Nephron progenitor cell (in vitro differentiated cells): Measurements from ENCODE around the gene ERLEC1.

ENCODE experiments used
- DNase-seq: peaks from one replicate; pipeline ENCODE4 v3.0.0; 2021
- H3K27ac Mint-ChIP-seq: 2 replicates; pipeline ENCODE4 v1.8.0; 2021; ENCODE audit warnings: mild to moderate bottlenecking, moderate library complexity, mixed read lengths
- H3K27me3 Mint-ChIP-seq: 2 replicates; pipeline ENCODE4 v1.8.0; 2021; ENCODE audit warnings: mild to moderate bottlenecking, low read depth, mixed read lengths; ENCODE audit not compliant: poor library complexity
- H3K36me3 Mint-ChIP-seq: 2 replicates; pipeline ENCODE4 v1.8.0; 2021; ENCODE audit warnings: low read depth, mixed read lengths
- H3K4me1 Mint-ChIP-seq: 2 replicates; pipeline ENCODE4 v1.8.0; 2021; ENCODE audit warnings: mixed read lengths
- H3K4me3 Mint-ChIP-seq: 2 replicates; pipeline ENCODE4 v1.8.0; 2021; ENCODE audit warnings: mild to moderate bottlenecking, moderate library complexity, mixed read lengths
- H3K9me3 Mint-ChIP-seq: 2 replicates; pipeline ENCODE4 v1.8.0; 2021; ENCODE audit warnings: mild to moderate bottlenecking, moderate library complexity, mixed read lengths
- TF ChIP-seq, protein P1 (sequence below): fragments of 200-600 bp; sonication (generic); IDR thresholded peaks from 2 replicates; pipeline ENCODE4 v1.5.0; 2021; ENCODE audit warnings: antibody characterized with exemption

Gene ERLEC1

DNA sequence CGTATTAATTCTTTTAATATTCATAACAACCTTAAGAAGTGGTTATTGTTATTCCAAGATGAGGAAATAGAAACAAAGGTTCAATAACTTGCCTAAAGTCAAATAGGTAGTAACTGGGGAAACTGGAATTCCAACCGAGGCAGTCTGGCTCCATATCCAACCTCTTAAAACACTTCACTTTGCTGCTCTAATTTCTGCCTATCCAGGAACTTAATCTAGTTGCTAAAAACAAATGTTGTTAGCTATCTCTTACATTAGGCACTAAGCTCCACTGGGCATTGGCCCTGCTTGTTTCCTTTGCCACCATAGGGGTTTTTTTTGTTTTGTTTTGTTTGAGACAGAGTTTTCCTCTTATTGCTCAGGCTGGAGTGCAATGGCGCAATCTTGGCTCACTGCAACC is 24.8 kb downstream of the ERLEC1 start:
- DNase-seq = no peak
- Mint-ChIP-seq H3K36me3 (peaks cover 62% of the 10 kb centered on the region), H3K27me3 (no peaks in the 10 kb centered on the region), H3K27ac (no peak overlapping the region), H3K4me1 (no peaks in the 10 kb centered on the region), H3K4me3 (no peak overlapping the region), H3K9me3 (no peaks in the 10 kb centered on the region)
- TF ChIP-seq, protein P1, sequence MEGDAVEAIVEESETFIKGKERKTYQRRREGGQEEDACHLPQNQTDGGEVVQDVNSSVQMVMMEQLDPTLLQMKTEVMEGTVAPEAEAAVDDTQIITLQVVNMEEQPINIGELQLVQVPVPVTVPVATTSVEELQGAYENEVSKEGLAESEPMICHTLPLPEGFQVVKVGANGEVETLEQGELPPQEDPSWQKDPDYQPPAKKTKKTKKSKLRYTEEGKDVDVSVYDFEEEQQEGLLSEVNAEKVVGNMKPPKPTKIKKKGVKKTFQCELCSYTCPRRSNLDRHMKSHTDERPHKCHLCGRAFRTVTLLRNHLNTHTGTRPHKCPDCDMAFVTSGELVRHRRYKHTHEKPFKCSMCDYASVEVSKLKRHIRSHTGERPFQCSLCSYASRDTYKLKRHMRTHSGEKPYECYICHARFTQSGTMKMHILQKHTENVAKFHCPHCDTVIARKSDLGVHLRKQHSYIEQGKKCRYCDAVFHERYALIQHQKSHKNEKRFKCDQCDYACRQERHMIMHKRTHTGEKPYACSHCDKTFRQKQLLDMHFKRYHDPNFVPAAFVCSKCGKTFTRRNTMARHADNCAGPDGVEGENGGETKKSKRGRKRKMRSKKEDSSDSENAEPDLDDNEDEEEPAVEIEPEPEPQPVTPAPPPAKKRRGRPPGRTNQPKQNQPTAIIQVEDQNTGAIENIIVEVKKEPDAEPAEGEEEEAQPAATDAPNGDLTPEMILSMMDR = no peak

DNA sequence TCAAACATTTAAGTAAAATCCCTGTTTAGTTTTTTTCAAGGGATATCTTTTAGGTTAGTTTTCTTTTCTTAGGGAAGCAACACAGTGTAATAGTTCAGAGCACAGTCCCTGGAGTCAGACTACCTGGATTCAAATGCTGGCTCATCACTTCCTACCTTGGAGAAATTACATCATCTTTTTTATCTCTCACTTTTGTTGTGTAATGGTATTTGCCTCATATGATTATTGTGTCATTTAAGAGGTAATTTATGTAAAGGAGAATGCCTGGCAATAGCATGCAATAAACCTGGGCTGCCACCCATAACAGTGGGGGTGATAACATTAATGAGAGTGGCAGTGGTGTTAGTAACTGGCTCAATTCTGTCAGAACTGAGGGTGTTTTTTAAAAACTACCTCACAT is 26.3 kb downstream of the ERLEC1 start:
- DNase-seq = no peak
- TF ChIP-seq, protein P1 = no peak
- peaks cover 66% of the 10 kb centered on the region for H3K36me3 Mint-ChIP-seq
- H3K9me3 Mint-ChIP-seq = no peaks in the 10 kb centered on the region
- peak overlapping the region; percentile 64 for H3K27ac Mint-ChIP-seq
- no peak overlapping the region for H3K4me3 Mint-ChIP-seq
- H3K27me3 Mint-ChIP-seq = no peaks in the 10 kb centered on the region
- no peaks in the 10 kb centered on the region for H3K4me1 Mint-ChIP-seq

DNA sequence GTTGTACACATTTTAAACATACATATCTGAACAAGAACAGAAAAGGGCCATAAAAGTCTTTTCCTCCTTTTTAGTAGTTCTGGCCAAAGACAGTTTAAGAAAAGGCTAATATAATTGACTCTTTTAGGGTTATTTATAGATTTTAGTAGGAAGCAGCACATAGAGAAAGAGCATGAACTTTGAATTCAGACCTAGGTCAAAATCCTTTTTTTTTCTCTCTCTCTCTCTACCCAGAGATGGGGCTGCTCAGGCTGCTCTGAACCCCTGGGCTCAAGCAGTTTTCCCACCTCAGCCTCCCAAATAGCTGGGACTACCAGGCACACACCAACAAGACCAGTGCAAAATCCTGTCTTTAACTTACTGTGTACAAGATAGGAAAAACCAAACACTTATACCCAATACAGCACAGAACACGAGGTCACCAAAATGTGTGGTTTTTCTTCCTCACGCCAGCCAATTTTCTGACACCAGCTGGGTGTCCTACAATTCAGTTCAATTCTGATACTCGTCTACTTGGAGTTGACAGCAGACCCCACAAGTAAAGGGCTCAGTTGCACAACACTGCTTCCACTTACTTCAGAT is 32.1 kb downstream of the ERLEC1 start:
- H3K4me1 Mint-ChIP-seq = peaks cover 20% of the 10 kb centered on the region
- H3K9me3 Mint-ChIP-seq = no peaks in the 10 kb centered on the region

DNA sequence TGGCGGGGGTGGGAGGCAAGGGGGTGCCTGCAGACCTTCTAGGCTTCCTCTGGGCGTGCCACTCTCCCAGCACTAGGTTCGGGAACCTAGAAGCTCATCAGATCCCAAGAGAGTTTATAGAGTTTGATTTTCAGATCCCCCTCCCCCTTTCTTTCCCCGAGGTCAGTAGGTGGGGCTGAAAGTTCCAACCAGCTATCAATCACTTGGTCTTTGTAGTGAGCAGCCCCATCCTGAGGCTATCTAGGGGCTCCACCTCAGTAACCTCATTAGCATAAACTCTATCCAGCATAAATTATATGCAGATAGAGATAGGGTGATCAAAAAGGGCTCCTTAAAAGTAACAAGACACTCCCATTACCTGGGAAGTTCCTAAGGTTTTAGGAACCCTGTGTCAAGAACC is 32.8 kb downstream of the ERLEC1 start:
- Mint-ChIP-seq H3K9me3 (no peaks in the 10 kb centered on the region), H3K27ac (no peak overlapping the region), H3K36me3 (peaks cover 38% of the 10 kb centered on the region), H3K4me3 (no peak overlapping the region), H3K27me3 (no peaks in the 10 kb centered on the region), H3K4me1 (peaks cover 20% of the 10 kb centered on the region)
- TF ChIP-seq, protein P1 = no peak
- DNase-seq = no peak

More for the DNA sequence above, 32.1 kb downstream of the ERLEC1 start:
- DNase-seq = no peak
- TF ChIP-seq, protein P1 = no peak
- H3K36me3 Mint-ChIP-seq = peaks cover 45% of the 10 kb centered on the region
- no peak overlapping the region for H3K4me3 Mint-ChIP-seq
- H3K27ac Mint-ChIP-seq = peak overlapping the region; percentile 88
- H3K27me3 Mint-ChIP-seq = no peaks in the 10 kb centered on the region

DNA sequence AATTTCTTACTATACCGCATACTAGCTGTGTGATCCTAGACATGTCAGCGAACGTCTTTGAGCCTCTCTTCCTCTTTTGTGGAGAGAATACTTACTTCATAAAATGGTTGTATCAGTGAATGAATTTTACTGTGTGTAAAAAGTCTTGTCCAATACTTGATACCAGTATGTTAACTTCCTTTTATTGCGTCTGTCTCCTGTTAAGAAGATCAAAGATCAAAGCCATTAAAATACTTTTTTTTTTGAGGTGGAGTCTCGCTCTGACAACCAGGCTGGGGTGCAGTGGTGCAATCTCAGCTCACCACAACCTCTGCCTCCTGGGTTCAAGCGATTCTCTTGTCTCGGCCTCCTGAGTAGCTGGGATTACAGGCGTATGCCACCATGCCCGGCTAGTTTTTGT is 33.2 kb downstream of the ERLEC1 start:
- H3K4me1 Mint-ChIP-seq = peaks cover 20% of the 10 kb centered on the region
- H3K27ac Mint-ChIP-seq = no peak overlapping the region
- peaks cover 36% of the 10 kb centered on the region for H3K36me3 Mint-ChIP-seq
- no peak overlapping the region for H3K4me3 Mint-ChIP-seq
- no peaks in the 10 kb centered on the region for H3K27me3 Mint-ChIP-seq
- H3K9me3 Mint-ChIP-seq = no peaks in the 10 kb centered on the region
- TF ChIP-seq, protein P1 = no peak
- DNase-seq = no peak

DNA sequence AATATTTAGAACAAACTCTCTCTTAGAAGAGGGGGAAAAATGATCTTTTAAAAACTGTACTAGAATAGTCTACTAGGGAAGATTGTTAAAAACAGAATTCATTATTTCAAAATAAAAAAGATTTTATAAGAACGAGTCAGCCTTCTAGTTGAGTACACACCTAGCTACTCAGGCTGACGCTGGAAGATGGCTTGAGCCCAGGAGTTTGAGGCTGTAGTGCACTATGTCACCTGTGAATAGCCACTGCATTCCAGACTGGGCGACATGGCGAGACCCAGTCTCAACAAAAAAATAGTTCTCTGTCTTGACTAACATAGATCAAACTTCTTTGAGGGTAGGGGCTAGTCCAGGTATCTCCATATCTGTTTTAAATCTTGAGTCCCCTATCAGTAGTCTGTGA is 33.9 kb downstream of the ERLEC1 start:
- Mint-ChIP-seq H3K9me3 (no peaks in the 10 kb centered on the region), H3K36me3 (peaks cover 29% of the 10 kb centered on the region), H3K4me3 (no peak overlapping the region), H3K27ac (no peak overlapping the region), H3K27me3 (no peaks in the 10 kb centered on the region), H3K4me1 (peaks cover 20% of the 10 kb centered on the region)
- TF ChIP-seq, protein P1 = no peak
- no peak for DNase-seq
